GM12878 (cell line): Measurements from ENCODE around the gene MITF. TPM values are rescaled to one million over a fixed set of nuclear protein-coding genes. Genes with fewer than 3 reads are reported as not detected.

ENCODE experiments used
- ATAC-seq: fragments of 200-7000 bp; cut with Tn5 transposase; 3 replicates; pipeline ENCODE4 v1.9.1; 2020; ENCODE audit warnings: mild to moderate bottlenecking, moderate library complexity
- BruUV-seq: library from RNA; stranded (reverse); fragments of 400-500 nt; replicated peaks from 2 replicates; lab custom pipeline; 2021; lab: Mats Ljungman, UMichigan
- CTCF ChIA-PET: fragments of 300-600 bp; sonication (Branson Sonifier 250); formaldehyde crosslinking; extraction: SDS; loops from one replicate; lab custom pipeline; 2021; ENCODE audit warnings: inconsistent platforms; lab: Yijun Ruan, JAX
- POLR2A ChIA-PET: fragments of 350-600 bp; formaldehyde crosslinking; extraction: SDS; loops from one replicate; lab custom pipeline; 2021; ENCODE audit warnings: inconsistent platforms; lab: Charles Lee
- RAD21 ChIA-PET: fragments of 300-600 bp; sonication (Branson Sonifier 250); formaldehyde crosslinking; loops from one replicate; lab custom pipeline; 2023; ENCODE audit warnings: antibody characterized with exemption; ENCODE audit not compliant: unreplicated experiment; lab: Charles Lee
- SMC1A ChIA-PET: fragments of 300-600 bp; sonication (Branson Sonifier 250); formaldehyde crosslinking; loops from one replicate; lab custom pipeline; 2023; ENCODE audit not compliant: unreplicated experiment, uncharacterized antibody; lab: Charles Lee
- DNase-seq: peaks from one replicate; pipeline ENCODE4 v3.0.0-alpha.2; 2011; ENCODE audit warnings: low read depth, low spot score
- FAIRE-seq: peaks from 3 replicates; lab custom pipeline; 2011; peaks lifted over from hg19 to GRCh38; lab: Jason Lieb, UNC
- H2AFZ ChIP-seq: 2 replicates; pipeline ENCODE4 v1.6.0; 2011; ENCODE audit warnings: low read depth, low read length, control low read depth; ENCODE audit not compliant: control insufficient read depth
- H3K27ac ChIP-seq: 2 replicates; pipeline ENCODE4 v1.5.1; 2011; ENCODE audit warnings: control low read depth; ENCODE audit not compliant: control insufficient read depth, insufficient read depth
- H3K27me3 ChIP-seq, 2 experiments: replicated peaks in 1 of 2; 2 replicates each; pipeline versions ENCODE4 v1.6.0 to v1.6.1; 2011; ENCODE audit warnings: low read length in 1 of 2; ENCODE audit not compliant: control insufficient read depth in 2 of 2, insufficient read depth in 2 of 2
- H3K36me3 ChIP-seq, 2 experiments: 2 replicates each; pipeline ENCODE4 v1.5.1; 2011; ENCODE audit warnings: low read length in 1 of 2; ENCODE audit not compliant: control insufficient read depth in 2 of 2, insufficient read depth in 2 of 2
- H3K4me1 ChIP-seq: 2 replicates; pipeline ENCODE4 v1.6.1; 2011; ENCODE audit warnings: mild to moderate bottlenecking, low read length, moderate library complexity, mixed read lengths; ENCODE audit not compliant: control insufficient read depth, insufficient read depth
- H3K4me2 ChIP-seq: 2 replicates; pipeline ENCODE4 v1.6.0; 2011; ENCODE audit warnings: control low read depth; ENCODE audit not compliant: control insufficient read depth, insufficient read depth
- H3K4me3 ChIP-seq: fragments of 200-600 bp; sonication (generic); 2 replicates; pipeline ENCODE4 v1.5.1; 2016
- H3K79me2 ChIP-seq: 2 replicates; pipeline ENCODE4 v1.6.0; 2011; ENCODE audit warnings: low read length; ENCODE audit not compliant: control insufficient read depth, insufficient read depth
- H3K9ac ChIP-seq: 2 replicates; pipeline ENCODE4 v1.8.0; 2011; ENCODE audit warnings: low read length, control low read depth, mixed read lengths; ENCODE audit not compliant: control insufficient read depth, insufficient read depth
- H3K9me3 ChIP-seq: replicated peaks from 3 replicates; pipeline ENCODE4 v1.5.1; 2011; ENCODE audit warnings: mild to moderate bottlenecking, low read length; ENCODE audit not compliant: control insufficient read depth, insufficient read depth
- H4K20me1 ChIP-seq: 2 replicates; pipeline ENCODE4 v1.6.0; 2011; ENCODE audit not compliant: control insufficient read depth, insufficient read depth
- CBX3 ChIP-seq: fragments of 200-600 bp; sonication (generic); IDR thresholded peaks from 2 replicates; pipeline ENCODE4 v1.6.1; 2016; ENCODE audit warnings: low read depth, borderline replicate concordance
- CHD1 ChIP-seq: IDR thresholded peaks from 2 replicates; pipeline ENCODE4 v1.6.1; 2012; ENCODE audit warnings: low read depth, low read length, improper control_type of control experiment
- E2F4 ChIP-seq: IDR thresholded peaks from 2 replicates; pipeline ENCODE4 v1.6.1; 2012; ENCODE audit warnings: low read depth, low read length, improper control_type of control experiment
- EGR1 ChIP-seq, 2 experiments: IDR thresholded peaks; 1 replicate in 1 of 2; 2 replicates in 1 of 2; pipeline ENCODE4 v1.6.1; 2011 to 2012; ENCODE audit warnings: low read depth in 2 of 2, low read length in 2 of 2, borderline replicate concordance in 1 of 2, mild to moderate bottlenecking in 1 of 2, moderate library complexity in 1 of 2
- EZH2 ChIP-seq: IDR thresholded peaks from 2 replicates; pipeline ENCODE4 v1.6.1; 2012; ENCODE audit warnings: low read depth, mild to moderate bottlenecking, control low read depth, inconsistent platforms, low read length, borderline replicate concordance; ENCODE audit not compliant: control insufficient read depth
- FOXK2 ChIP-seq: fragments of 450-650 bp; IDR thresholded peaks from 2 replicates; pipeline ENCODE4 v1.6.1; 2017; ENCODE audit warnings: mild to moderate bottlenecking, moderate library complexity
- HDGF ChIP-seq: fragments of 450-650 bp; IDR thresholded peaks from 2 replicates; pipeline ENCODE4 v1.6.1; 2016; ENCODE audit warnings: antibody characterized with exemption
- KAT2A ChIP-seq: conservative IDR thresholded peaks from 2 replicates; pipeline ENCODE4 v1.6.1; 2011; ENCODE audit warnings: low read depth, low read length; ENCODE audit not compliant: control insufficient read depth
- MAX ChIP-seq: IDR thresholded peaks from 2 replicates; pipeline ENCODE4 v1.6.1; 2012; ENCODE audit warnings: low read depth, low read length, improper control_type of control experiment
- NFXL1 ChIP-seq: fragments of 450-650 bp; IDR thresholded peaks from 2 replicates; pipeline ENCODE4 v1.6.1; 2017; ENCODE audit warnings: antibody characterized with exemption, mild to moderate bottlenecking, borderline replicate concordance
- NRF1 ChIP-seq: conservative IDR thresholded peaks from 2 replicates; pipeline ENCODE4 v1.6.1; 2011; ENCODE audit warnings: mild to moderate bottlenecking, low read depth, low read length, improper control_type of control experiment
- POLR2A ChIP-seq: IDR thresholded peaks from 2 replicates; pipeline ENCODE4 v1.6.1; 2011; ENCODE audit warnings: low read depth, mild to moderate bottlenecking, low read length
- POU2F2 ChIP-seq: IDR thresholded peaks from 3 replicates; pipeline ENCODE4 v1.6.1; 2011; ENCODE audit warnings: low read depth, mild to moderate bottlenecking, low read length, borderline replicate concordance
- SMC3 ChIP-seq: IDR thresholded peaks from 2 replicates; pipeline ENCODE4 v1.6.1; 2011; ENCODE audit warnings: low read length, improper control_type of control experiment, borderline replicate concordance
- SRF ChIP-seq, 2 experiments: IDR thresholded peaks; 2 replicates each; pipeline ENCODE4 v1.6.1; 2011; ENCODE audit warnings: low read depth in 2 of 2, low read length in 2 of 2, mild to moderate bottlenecking in 1 of 2, moderate library complexity in 1 of 2
- SUPT20H ChIP-seq: IDR thresholded peaks from 2 replicates; pipeline ENCODE4 v1.6.1; 2011; ENCODE audit warnings: low read depth, mild to moderate bottlenecking, low read length, moderate library complexity, borderline replicate concordance; ENCODE audit not compliant: control insufficient read depth
- TARDBP ChIP-seq: IDR thresholded peaks from 2 replicates; pipeline ENCODE4 v1.6.1; 2016; ENCODE audit warnings: borderline replicate concordance
- YBX1 ChIP-seq: fragments of 450-650 bp; IDR thresholded peaks from 2 replicates; pipeline ENCODE4 v1.6.1; 2016; ENCODE audit warnings: antibody characterized with exemption
- ZBTB33 ChIP-seq: fragments of 450-650 bp; IDR thresholded peaks from 2 replicates; pipeline ENCODE4 v1.6.1; 2017; ENCODE audit warnings: mild to moderate bottlenecking
- WGBS: methylation state at CpG from one replicate; pipeline ENCODE4 v1.1.6; 2016; ENCODE audit warnings: low lambda C conversion rate; ENCODE audit not compliant: insufficient replicate concordance, insufficient coverage; ENCODE audit errors: missing lambda C conversion rate; 5-methylcytosine and 5-hydroxymethylcytosine counted together
- in situ Hi-C: fragments of 300-500 bp; cut with MboI; formaldehyde crosslinking; loops from 9 replicates; pipeline ENCODE4 v1.14.3; 2018; ENCODE audit warnings: mixed read lengths
- intact Hi-C: fragments of 100-400 bp; cut with micrococcal nuclease; formaldehyde crosslinking; loops from one replicate; pipeline ENCODE4 v1.14.2; 2022; ENCODE audit not compliant: unreplicated experiment
- polyA plus RNA-seq, 11 experiments: library from polyadenylated mRNA; depleted of rRNA in 4 of 11; unstranded in 6 of 11; stranded (reverse) in 5 of 11; fragments of >200 nt; fragmentation: Nextera tagmentation in 4 of 11; fragmentation: Illumina TruSeq in 1 of 11; extraction: Ambion mirVana in 4 of 11; extraction: Trizol in 1 of 11; gene quantifications; 1 replicate in 1 of 11; 2 replicates in 10 of 11; pipeline versions ENCODE4 v1.2.1 to v1.2.3, GENCODE V29; 2011 to 2016; ENCODE audit warnings: inconsistent platforms in 2 of 11, missing spikeins in 2 of 11, low read depth in 1 of 11
- total RNA-seq, 4 experiments: library from RNA; depleted of rRNA in 3 of 4; stranded (reverse); fragments of >200 nt in 3 of 4; fragmentation: Illumina TruSeq in 1 of 4; extraction: Trizol in 1 of 4; gene quantifications; 2 replicates each; pipeline versions ENCODE4 v1.2.1 to v1.2.3, GENCODE V29; 2013 to 2021

The MITF gene
- total and polyA plus RNA-seq, 10 of the 15 experiments (the other 5 are each of a cell fraction or from before 2014, with no cell fraction given), result under 0.01 to 0.90 (median 0.06) TPM; not detected in 3

- BruUV-seq, result no TSS peak
- no peak for FAIRE-seq
- H2AFZ ChIP-seq, result no peak overlapping the region
Measured at GRCh38 chr3:69712933-69713332, 26.3 kb upstream of the MITF start.

More at GRCh38 chr3:69712933-69713332, 26.3 kb upstream of the MITF start:
- no peak overlapping the region for H3K4me2 ChIP-seq
- in situ Hi-C loops (no loop called here), intact Hi-C loops (no loop called here)
- CTCF ChIA-PET, result no interaction called here
- SMC1A ChIA-PET, result interaction anchor here (1.0 kb wide), 1 partner anchor 15 kb away, joined by 3 read pairs; no protein-coding TSS in a partner anchor
- no peak for TF ChIP-seq ZBTB33
- TF ChIP-seq SUPT20H, result no peak
- no peak for TF ChIP-seq SMC3
- TF ChIP-seq POLR2A, result no peak
- no peak for TF ChIP-seq CBX3
- TF ChIP-seq NRF1, result no peak
- TF ChIP-seq SRF (IDR thresholded peaks at IDR 0.05; ENCODE audit: low read depth in 2 of 2, low read length in 2 of 2), result no peak
- TF ChIP-seq KAT2A, result no peak
- TF ChIP-seq HDGF, result no peak
- TF ChIP-seq EZH2, result no peak
- no peak for TF ChIP-seq FOXK2
- no peak for TF ChIP-seq EGR1 (IDR thresholded peaks at IDR 0.05; ENCODE audit: borderline replicate concordance in 1 of 2, low read depth in 2 of 2, low read length in 2 of 2)
- TF ChIP-seq POU2F2, result no peak
- TF ChIP-seq YBX1, result no peak
- TF ChIP-seq NFXL1, result no peak
- TF ChIP-seq MAX, result no peak
- TF ChIP-seq E2F4, result no peak
- no peak for TF ChIP-seq CHD1
- no peak for TF ChIP-seq TARDBP
- H3K9me3 ChIP-seq, result no peaks in the 10 kb centered on the region
- 16% methylated on average over 4 of the region's 4 CpGs for WGBS
- RAD21 ChIA-PET, result interaction anchor here (0.6 kb wide), 1 partner anchor 260 kb away, joined by 5 read pairs; no protein-coding TSS in a partner anchor
- no peaks in the 10 kb centered on the region for H3K4me1 ChIP-seq
- H3K79me2 ChIP-seq, result no peaks in the 10 kb centered on the region
- H3K9ac ChIP-seq, result no peak overlapping the region
- H3K27ac ChIP-seq, result no peak overlapping the region
- no peaks in the 10 kb centered on the region for H3K27me3 ChIP-seq
- H3K36me3 ChIP-seq, result no peaks in the 10 kb centered on the region
- DNase-seq (no peak), ATAC-seq (no peak)
- no peaks in the 10 kb centered on the region for H4K20me1 ChIP-seq
- POLR2A ChIA-PET, result no interaction called here
- H3K4me3 ChIP-seq, result no peak overlapping the region
